Measurements from ENCODE around the gene CHCHD5. TPM values are rescaled to one million over a fixed set of nuclear protein-coding genes. Genes with fewer than 3 reads are reported as not detected.
A peak's percentile ranks its signal among the peaks of the same experiment; 100 is the strongest.

CHCHD5 gene
- total RNA-seq, 1 experiment from 2014 or later: 32.3 TPM

GRCh38 chr2:112585873-112586464 is 1.6 kb downstream of the CHCHD5 start:
- H3K27me3 Mint-ChIP-seq (ENCODE audit: low read depth): no peaks in the 10 kb centered on the region; the same call in 1 of the 2 replicates
- no peaks in the 10 kb centered on the region for H3K9me3 Mint-ChIP-seq
- H3K4me3 Mint-ChIP-seq: peak overlapping the region in 1 of 2 experiments; percentile 71; a peak in 2 of 5 replicates
- H2BK15ac ChIP-seq (ENCODE audit: low read depth, low read length): no peak overlapping the region
- no peak overlapping the region for H3K18ac ChIP-seq (ENCODE audit: insufficient read length, low read depth, low read length)
- H3K79me1 ChIP-seq (ENCODE audit: insufficient read depth, low read depth, low read length, poor library complexity, severe bottlenecking): no peaks in the 10 kb centered on the region
- no peak overlapping the region for H3K56ac ChIP-seq (ENCODE audit: insufficient read length, low read depth, low read length)
- H3K4me2 ChIP-seq (ENCODE audit: insufficient read depth, insufficient read length, low read length): no peak overlapping the region
- peaks cover 13% of the 10 kb centered on the region for H3K23me2 ChIP-seq (ENCODE audit: insufficient read length, low read depth, low read length, poor library complexity, severe bottlenecking)
- no peak overlapping the region for H3T11ph ChIP-seq (ENCODE audit: low read length)
- no peak overlapping the region for H2BK120ac ChIP-seq (ENCODE audit: low read depth, low read length, poor library complexity, severe bottlenecking)
- TF ChIP-seq CTCF (conservative IDR thresholded peaks at IDR 0.05): no peak
- H3K23ac ChIP-seq (ENCODE audit: insufficient read length, low read depth, low read length): no peak overlapping the region
- no peak overlapping the region for H2BK20ac ChIP-seq (ENCODE audit: low read depth, low read length, poor library complexity, severe bottlenecking)
- H3K4me1 ChIP-seq (ENCODE audit: insufficient read depth, low read length): no peaks in the 10 kb centered on the region
- no peak overlapping the region for H3K27ac Mint-ChIP-seq
- H3K9ac ChIP-seq (ENCODE audit: extremely low read depth, insufficient read length, low read length): no peak overlapping the region
- H3K27ac ChIP-seq (ENCODE audit: insufficient read length, low read depth, low read length): no peak overlapping the region
- no peak overlapping the region for H2AK5ac ChIP-seq (ENCODE audit: insufficient read length, low read length)
- H2AFZ ChIP-seq (ENCODE audit: low read length): no peak overlapping the region
- no peak overlapping the region for H4K8ac ChIP-seq (replicated peaks; ENCODE audit: insufficient read length, low read depth, low read length)
- H3K27me3 ChIP-seq (ENCODE audit: insufficient read depth, low read length): no peaks in the 10 kb centered on the region
- no peak for DNase-seq
- no peak overlapping the region for H3K14ac ChIP-seq (ENCODE audit: insufficient read depth, low read length)
- peaks cover 13 to 26% (median 19%) of the 10 kb centered on the region in 3 experiments for H3K36me3 Mint-ChIP-seq (ENCODE audit: insufficient read depth in 1 of 3, low read depth in 3 of 3)
- no peak overlapping the region for H4K91ac ChIP-seq (ENCODE audit: insufficient read length, low read depth, low read length)
- H3K79me2 ChIP-seq (ENCODE audit: insufficient read depth, low read length): no peaks in the 10 kb centered on the region
- no peaks in the 10 kb centered on the region for H3K9me3 ChIP-seq (ENCODE audit: control insufficient read depth, low read depth, low read length)
- no peaks in the 10 kb centered on the region for H4K20me1 ChIP-seq (ENCODE audit: control insufficient read depth, insufficient read depth, insufficient read length)
- no CpG with 5 or more reads among the region's 18 CpGs for WGBS (ENCODE audit: extremely low coverage, insufficient read length, low lambda C conversion rate)
- no peak overlapping the region for H2BK5ac ChIP-seq (ENCODE audit: insufficient read length, low read length)
- no peak overlapping the region for H4K5ac ChIP-seq (ENCODE audit: insufficient read length, low read depth, low read length)
- no peak overlapping the region for H2BK12ac ChIP-seq (ENCODE audit: insufficient read length, low read depth, low read length)
- peaks cover 25% of the 10 kb centered on the region in 2 experiments for H3K4me1 Mint-ChIP-seq
- no peak overlapping the region for H3K4ac ChIP-seq (ENCODE audit: low read depth, low read length)
